CD4-positive, alpha-beta T cell treated with Interleukin-2 at 100 ng/mL for 4 hours (primary cell): ENCODE measurements around the gene EIF4G1.
A peak's percentile ranks its signal among the peaks of the same experiment; 100 is the strongest.
"Not testable (repeated sequence)": the region's sequence is repeated elsewhere in the genome, so short reads cannot be mapped to it uniquely, and the experiment has no call there.

ENCODE experiments used
- DNase-seq: peaks from one replicate; pipeline ENCODE4 v3.0.0-alpha.2; 2020; ENCODE audit warnings: low spot score

The EIF4G1 gene

GRCh38 chr3:184314363-184314699 is at the start of gene EIF4G1:
Gene EIF4G1 (plus strand): TSS chr3:184314606. CDS start chr3:184315797, 1,191 bp downstream.
- DNase-seq, result peak; percentile 92

- DNase-seq, result not testable (repeated sequence)
These were observed 47.2 kb upstream of the EIF4G1 start for GRCh38 chr3:184267249-184267648.

- no peak for DNase-seq
These were observed 42.1 kb upstream of the EIF4G1 start for GRCh38 chr3:184272269-184272668.

GRCh38 chr3:184275381-184275701 is 39.1 kb upstream of the EIF4G1 start:
- no peak for DNase-seq

GRCh38 chr3:184275961-184276910 is 38.2 kb upstream of the EIF4G1 start, which contains the start of gene ECE2:
Gene ECE2 (plus strand): TSS chr3:184276022. CDS start chr3:184276154, 132 bp downstream.
- no peak for DNase-seq

GRCh38 chr3:184277366-184277765 is 37.0 kb upstream of the EIF4G1 start:
- DNase-seq, result no peak

- no peak for DNase-seq
These were observed 31.5 kb upstream of the EIF4G1 start for GRCh38 chr3:184282941-184283340.

GRCh38 chr3:184283681-184284080 is 30.7 kb upstream of the EIF4G1 start:
- no peak for DNase-seq

- peak; percentile 22 for DNase-seq
These were observed 29.7 kb upstream of the EIF4G1 start for GRCh38 chr3:184284696-184285095.

- DNase-seq, result peak; percentile 58
These were observed 24.9 kb upstream of the EIF4G1 start for GRCh38 chr3:184289426-184289938.

GRCh38 chr3:184290331-184290730 is 24.1 kb upstream of the EIF4G1 start:
- DNase-seq, result no peak

- DNase-seq, result no peak
These were observed 23.2 kb upstream of the EIF4G1 start for GRCh38 chr3:184291044-184291737.

- no peak for DNase-seq
These were observed 22.5 kb upstream of the EIF4G1 start for GRCh38 chr3:184291738-184292445.

- no peak for DNase-seq
These were observed 18.6 kb upstream of the EIF4G1 start for GRCh38 chr3:184295771-184296170.

- no peak for DNase-seq
These were observed 17.8 kb upstream of the EIF4G1 start for GRCh38 chr3:184296616-184297015.

- peak; percentile 98 for DNase-seq
These were observed 15.5 kb upstream of the EIF4G1 start, which contains the start of gene PSMD2 for GRCh38 chr3:184298759-184299487. Gene PSMD2 (plus strand): TSS chr3:184299241. CDS start chr3:184299267, 26 bp downstream.

- no peak for DNase-seq
These were observed 14.7 kb upstream of the EIF4G1 start for GRCh38 chr3:184299488-184300377.

GRCh38 chr3:184300378-184300720 is 14.1 kb upstream of the EIF4G1 start:
- no peak for DNase-seq

GRCh38 chr3:184305577-184305976 is 8.8 kb upstream of the EIF4G1 start:
- no peak for DNase-seq

GRCh38 chr3:184306341-184306972 is 7.9 kb upstream of the EIF4G1 start:
- DNase-seq, result no peak
